Progenitor cell of endocrine pancreas (in vitro differentiated cells): Measurements from ENCODE around the gene BTG3. TPM values are rescaled to one million over a fixed set of nuclear protein-coding genes. Genes with fewer than 3 reads are reported as not detected.

Experiments used
- DNase-seq: peaks from one replicate; pipeline ENCODE4 v3.0.0; 2021; ENCODE audit warnings: low spot score; ENCODE audit not compliant: unreplicated experiment
- H3K27ac Mint-ChIP-seq: 2 replicates; pipeline ENCODE4 v1.8.0; 2021; ENCODE audit warnings: mild to moderate bottlenecking, moderate library complexity, mixed read lengths
- H3K27me3 Mint-ChIP-seq: 2 replicates; pipeline ENCODE4 v1.8.0; 2021; ENCODE audit warnings: mixed read lengths
- H3K36me3 Mint-ChIP-seq: 2 replicates; pipeline ENCODE4 v1.8.0; 2022; ENCODE audit warnings: mixed read lengths; ENCODE audit not compliant: insufficient read depth
- H3K4me1 Mint-ChIP-seq: 2 replicates; pipeline ENCODE4 v1.8.0; 2021; ENCODE audit warnings: low read depth, mixed read lengths
- H3K4me3 Mint-ChIP-seq: 2 replicates; pipeline ENCODE4 v1.8.0; 2021; ENCODE audit warnings: low read depth, mild to moderate bottlenecking, moderate library complexity, mixed read lengths
- H3K9me3 Mint-ChIP-seq: 2 replicates; pipeline ENCODE4 v1.8.0; 2021; ENCODE audit warnings: low read depth, mixed read lengths
- CTCF ChIP-seq: fragments of 200-600 bp; sonication (generic); IDR thresholded peaks from one replicate; pipeline ENCODE4 v1.5.0; 2021; ENCODE audit warnings: antibody characterized with exemption, mild to moderate bottlenecking; ENCODE audit not compliant: unreplicated experiment
- total RNA-seq: library from RNA; stranded (reverse); gene quantifications from 2 replicates; pipeline ENCODE4 v1.2.1, GENCODE V29; 2021

The BTG3 gene
- total RNA-seq, 1 donor from 2014 or later: 29.0 TPM

- Mint-ChIP-seq H3K27me3 (no peaks in the 10 kb centered on the region), H3K36me3 (peaks cover 1% of the 10 kb centered on the region), H3K4me1 (no peaks in the 10 kb centered on the region), H3K4me3 (no peak overlapping the region), H3K27ac (no peak overlapping the region), H3K9me3 (peaks cover 3% of the 10 kb centered on the region)
- TF ChIP-seq CTCF: no peak
- no peak for DNase-seq
Observed at GRCh38 chr21:17631195-17631594, 18.5 kb upstream of the BTG3 start.

DNA sequence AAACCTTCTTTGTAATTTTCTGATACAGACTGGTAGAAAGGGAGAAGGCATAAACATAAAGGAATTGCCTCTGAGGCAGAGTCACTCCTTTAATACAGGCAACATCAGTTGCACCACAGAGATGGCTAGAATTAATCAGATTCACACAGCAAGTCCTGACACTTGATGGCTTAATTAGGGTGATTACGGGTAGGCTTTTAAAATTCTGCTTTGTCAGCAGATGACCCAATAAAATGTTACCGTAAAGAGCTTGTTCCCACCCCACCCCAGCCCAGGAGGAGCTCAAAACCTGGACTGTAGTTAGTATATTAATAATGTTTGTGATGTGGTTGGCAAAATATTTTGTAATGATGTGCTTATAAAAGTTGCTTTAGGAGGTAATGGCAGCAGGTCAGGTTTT, 9.3 kb upstream of the BTG3 start:
- H3K4me1 Mint-ChIP-seq: no peaks in the 10 kb centered on the region

DNA sequence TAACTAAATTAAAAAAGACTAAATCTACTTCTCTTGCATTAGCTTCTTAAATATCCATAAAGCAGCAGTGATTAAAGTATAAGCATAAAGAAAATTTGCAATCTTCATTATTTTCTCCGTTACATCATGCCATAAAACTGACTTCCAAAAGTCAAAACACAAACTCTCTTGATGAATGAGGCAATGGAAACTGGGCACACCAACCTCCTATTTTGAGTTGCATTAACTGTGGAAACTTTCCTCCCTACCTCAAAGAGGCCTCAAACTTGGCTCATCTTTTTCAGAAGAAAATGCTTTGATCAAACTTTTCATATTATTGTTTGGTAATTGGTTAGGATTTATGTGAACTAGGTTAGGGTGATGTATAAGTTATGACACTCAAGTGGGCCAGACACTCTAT, 4.1 kb upstream of the BTG3 start:
- Mint-ChIP-seq H3K27me3 (no peaks in the 10 kb centered on the region), H3K36me3 (no peaks in the 10 kb centered on the region), H3K9me3 (no peaks in the 10 kb centered on the region), H3K27ac (no peak overlapping the region), H3K4me1 (no peaks in the 10 kb centered on the region), H3K4me3 (no peak overlapping the region)
- DNase-seq: no peak
- no peak for TF ChIP-seq CTCF

More for the DNA sequence above, 9.3 kb upstream of the BTG3 start:
- Mint-ChIP-seq H3K36me3 (no peaks in the 10 kb centered on the region), H3K9me3 (no peaks in the 10 kb centered on the region), H3K27ac (no peak overlapping the region), H3K27me3 (no peaks in the 10 kb centered on the region), H3K4me3 (no peak overlapping the region)
- DNase-seq: no peak
- no peak for TF ChIP-seq CTCF

- peaks cover 16% of the 10 kb centered on the region for H3K4me1 Mint-ChIP-seq
- no peak for DNase-seq
- no peaks in the 10 kb centered on the region for H3K9me3 Mint-ChIP-seq
- H3K27ac Mint-ChIP-seq: peak overlapping the region; percentile 91
- peaks cover 5% of the 10 kb centered on the region for H3K36me3 Mint-ChIP-seq
- H3K27me3 Mint-ChIP-seq: no peaks in the 10 kb centered on the region
- peak overlapping the region; percentile 79 for H3K4me3 Mint-ChIP-seq
- TF ChIP-seq CTCF: no peak
Observed at GRCh38 chr21:17613242-17613676, 558 bp upstream of the BTG3 start.

- peak; percentile 10 for DNase-seq
- peak overlapping the region; percentile 79 for H3K4me3 Mint-ChIP-seq
- H3K36me3 Mint-ChIP-seq: peaks cover 10% of the 10 kb centered on the region
- peaks cover 16% of the 10 kb centered on the region for H3K4me1 Mint-ChIP-seq
- peak overlapping the region; percentile 97 for H3K27ac Mint-ChIP-seq
- TF ChIP-seq CTCF: no peak
- H3K27me3 Mint-ChIP-seq: no peaks in the 10 kb centered on the region
- H3K9me3 Mint-ChIP-seq: no peaks in the 10 kb centered on the region
Observed at GRCh38 chr21:17612023-17612564, 607 bp downstream of the BTG3 start.
